ENCODE data around the gene ZNF473.

ZNF473 gene

DNA sequence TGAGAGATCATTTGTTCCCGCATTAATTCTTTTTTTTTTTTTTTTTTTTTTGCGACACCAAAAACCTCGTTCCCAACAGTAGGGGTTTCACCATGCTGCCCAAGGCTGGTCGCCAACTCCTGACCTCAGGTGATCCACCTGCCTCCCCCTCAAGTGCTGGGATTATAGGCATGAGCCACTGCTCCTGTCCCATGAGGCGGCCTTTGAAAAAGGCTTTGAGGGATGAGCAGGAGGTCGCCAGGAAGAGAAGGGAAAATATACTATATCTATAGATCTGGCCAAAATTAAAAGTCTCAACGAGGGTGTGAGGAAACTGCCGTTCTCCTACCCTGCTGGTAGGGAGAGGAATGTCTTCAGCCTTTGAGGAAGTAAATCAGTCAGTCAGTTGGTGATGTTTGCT, 26.2 kb downstream of the ZNF473 start:
- no peak for DNase-seq (ENCODE audit: extremely low spot score)
- POLR2A ChIA-PET: no interaction called here
- CTCF ChIA-PET: no interaction called here
- TF ChIP-seq, protein P1, sequence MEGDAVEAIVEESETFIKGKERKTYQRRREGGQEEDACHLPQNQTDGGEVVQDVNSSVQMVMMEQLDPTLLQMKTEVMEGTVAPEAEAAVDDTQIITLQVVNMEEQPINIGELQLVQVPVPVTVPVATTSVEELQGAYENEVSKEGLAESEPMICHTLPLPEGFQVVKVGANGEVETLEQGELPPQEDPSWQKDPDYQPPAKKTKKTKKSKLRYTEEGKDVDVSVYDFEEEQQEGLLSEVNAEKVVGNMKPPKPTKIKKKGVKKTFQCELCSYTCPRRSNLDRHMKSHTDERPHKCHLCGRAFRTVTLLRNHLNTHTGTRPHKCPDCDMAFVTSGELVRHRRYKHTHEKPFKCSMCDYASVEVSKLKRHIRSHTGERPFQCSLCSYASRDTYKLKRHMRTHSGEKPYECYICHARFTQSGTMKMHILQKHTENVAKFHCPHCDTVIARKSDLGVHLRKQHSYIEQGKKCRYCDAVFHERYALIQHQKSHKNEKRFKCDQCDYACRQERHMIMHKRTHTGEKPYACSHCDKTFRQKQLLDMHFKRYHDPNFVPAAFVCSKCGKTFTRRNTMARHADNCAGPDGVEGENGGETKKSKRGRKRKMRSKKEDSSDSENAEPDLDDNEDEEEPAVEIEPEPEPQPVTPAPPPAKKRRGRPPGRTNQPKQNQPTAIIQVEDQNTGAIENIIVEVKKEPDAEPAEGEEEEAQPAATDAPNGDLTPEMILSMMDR (IDR thresholded peaks at IDR 0.05; ENCODE audit: control extremely low read depth, extremely low read depth, low read depth, missing control alignments): no peak

DNA sequence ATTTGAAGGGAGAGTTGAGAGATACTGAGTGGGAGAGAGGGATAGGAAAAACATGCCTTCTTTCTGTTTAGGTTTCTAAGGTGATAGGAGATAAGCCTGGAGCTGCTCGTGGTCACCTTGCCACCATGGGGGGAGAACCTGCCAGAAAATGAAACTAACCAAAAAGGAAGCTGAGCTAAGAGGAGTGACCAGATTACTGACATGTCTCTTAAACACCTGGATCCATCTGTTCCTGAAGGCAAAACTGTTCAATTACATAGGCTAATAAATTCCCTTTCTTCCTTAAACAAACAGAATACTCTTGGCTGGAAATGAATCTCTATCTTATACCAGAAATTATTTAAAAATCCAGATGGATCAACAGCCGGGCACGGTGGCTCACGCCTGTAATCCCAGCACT, 27.3 kb downstream of the ZNF473 start:
- DNase-seq (ENCODE audit: extremely low spot score): no peak
- ChIA-PET POLR2A (no interaction called here), CTCF (no interaction called here)
- TF ChIP-seq, protein P1 (IDR thresholded peaks at IDR 0.05; ENCODE audit: control extremely low read depth, extremely low read depth, low read depth, missing control alignments): no peak

DNA sequence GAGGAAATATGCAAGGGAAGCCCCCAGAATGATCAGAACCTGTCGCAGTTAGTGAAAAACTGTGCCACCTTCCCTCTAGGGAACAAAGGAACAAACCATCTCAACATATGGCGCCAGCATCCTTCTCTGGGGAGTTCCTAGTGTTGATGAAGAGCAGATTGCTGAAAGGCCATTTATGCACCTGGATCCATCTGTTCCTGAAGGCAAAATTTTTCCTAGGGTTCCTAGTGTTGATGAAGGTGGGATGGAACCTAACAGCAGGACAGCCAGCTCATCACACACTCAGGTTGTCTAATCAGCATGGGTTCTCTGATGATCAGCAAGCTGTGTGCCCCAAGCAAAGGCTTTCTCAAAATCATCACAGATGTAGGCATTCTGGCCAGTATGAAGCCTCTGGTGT, 32.6 kb downstream of the ZNF473 start:
- POLR2A ChIA-PET: no interaction called here
- DNase-seq (ENCODE audit: extremely low spot score): no peak
- TF ChIP-seq, protein P1 (IDR thresholded peaks at IDR 0.05; ENCODE audit: control extremely low read depth, extremely low read depth, low read depth, missing control alignments): no peak
- CTCF ChIA-PET: no interaction called here

DNA sequence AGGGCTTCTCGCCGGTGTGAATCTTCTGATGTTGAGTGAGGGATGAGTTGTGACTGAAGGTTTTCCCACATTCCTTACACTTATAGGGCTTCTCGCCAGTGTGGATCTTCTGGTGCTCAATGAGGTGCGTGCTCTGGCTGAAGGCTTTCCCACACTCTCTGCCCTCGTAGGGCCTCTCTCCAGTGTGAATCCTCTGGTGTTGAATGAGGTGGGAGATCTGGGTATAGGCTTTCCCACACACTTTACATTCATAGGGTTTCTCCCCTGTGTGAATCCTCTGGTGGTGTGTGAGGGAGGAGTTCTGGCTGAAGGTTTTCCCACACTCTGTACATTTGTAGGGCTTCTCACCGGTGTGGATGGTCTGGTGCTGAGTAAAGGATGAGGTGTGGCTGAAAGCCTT, 33.2 kb downstream of the ZNF473 start:
- TF ChIP-seq, protein P1 (IDR thresholded peaks at IDR 0.05; ENCODE audit: control extremely low read depth, extremely low read depth, low read depth, missing control alignments): no peak
- ChIA-PET POLR2A (no interaction called here), CTCF (no interaction called here)
- DNase-seq (ENCODE audit: extremely low spot score): no peak

DNA sequence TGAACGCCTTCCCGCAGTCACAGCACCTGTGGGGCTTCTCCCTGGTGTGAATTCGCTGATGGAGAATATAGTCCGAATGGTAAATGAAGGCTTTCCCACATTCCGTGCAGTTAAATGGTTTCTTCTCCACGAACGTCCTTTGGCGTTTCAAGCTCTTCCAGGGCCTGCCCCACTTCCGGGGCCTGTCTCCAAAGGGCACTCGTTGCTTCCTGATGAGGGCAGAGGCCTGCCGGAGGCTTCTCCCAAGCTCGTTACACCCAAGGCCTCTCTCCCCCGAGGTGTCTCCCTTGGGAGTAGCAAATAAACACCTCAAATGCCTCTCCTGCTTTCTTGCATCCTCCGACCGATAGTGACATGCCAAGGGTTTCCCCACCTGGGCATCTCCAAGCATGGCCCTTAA, 34.3 kb downstream of the ZNF473 start:
- CTCF ChIA-PET: interaction anchor here (1.0 to 1.5 kb wide), 2 partner anchors 10 to 13 kb away, joined by 3 to 5 read pairs; no protein-coding TSS in a partner anchor
- POLR2A ChIA-PET: interaction anchor here (0.7 kb wide), 1 partner anchor 905 kb away, joined by 3 read pairs; no protein-coding TSS in a partner anchor
- DNase-seq (ENCODE audit: extremely low spot score): no peak
- TF ChIP-seq, protein P1 (IDR thresholded peaks at IDR 0.05; ENCODE audit: control extremely low read depth, extremely low read depth, low read depth, missing control alignments): no peak

DNA sequence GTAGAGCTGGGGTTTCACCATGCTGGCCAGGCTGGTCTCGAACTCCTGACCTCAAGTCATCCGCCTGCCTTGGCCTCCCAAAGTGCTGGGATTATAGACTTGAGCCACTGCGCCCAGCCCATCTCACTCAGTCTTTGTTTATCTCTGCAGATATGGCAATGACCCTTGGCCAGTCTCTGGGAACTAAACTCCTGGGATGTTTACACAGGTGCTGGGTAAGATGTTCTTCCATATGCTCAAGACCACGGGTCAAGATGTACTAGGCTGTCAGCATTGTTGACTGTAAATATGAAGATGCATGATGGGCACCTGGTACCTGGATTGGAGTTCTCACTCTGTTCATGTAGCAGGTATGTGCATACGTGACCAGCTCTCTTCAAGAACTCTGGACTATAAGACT, 35.8 kb downstream of the ZNF473 start:
- no peak for DNase-seq (ENCODE audit: extremely low spot score)
- ChIA-PET CTCF (no interaction called here), POLR2A (no interaction called here)
- TF ChIP-seq, protein P1 (IDR thresholded peaks at IDR 0.05; ENCODE audit: control extremely low read depth, extremely low read depth, low read depth, missing control alignments): no peak

DNA sequence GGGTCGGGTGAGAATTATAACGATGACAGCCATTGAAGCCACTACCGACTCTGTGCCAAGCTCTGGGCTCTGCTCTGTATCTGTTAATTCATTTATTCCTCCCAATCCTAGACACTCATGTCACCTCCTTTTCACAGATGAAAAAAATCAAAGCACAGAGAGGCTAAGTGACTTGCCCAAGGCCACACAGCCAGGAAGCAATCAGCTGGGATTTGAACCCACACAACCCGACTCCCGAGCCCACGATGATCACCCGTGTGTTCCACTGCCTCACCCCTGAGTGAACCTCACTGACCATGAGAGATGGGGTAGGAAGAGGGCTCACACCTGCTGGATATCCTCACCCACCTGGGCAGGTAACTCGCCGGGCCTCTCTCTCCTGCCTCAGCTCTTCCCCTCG, 40.1 kb downstream of the ZNF473 start:
- ChIA-PET CTCF (no interaction called here), POLR2A (no interaction called here)
- no peak for DNase-seq (ENCODE audit: extremely low spot score)
- TF ChIP-seq, protein P1 (IDR thresholded peaks at IDR 0.05; ENCODE audit: control extremely low read depth, extremely low read depth, low read depth, missing control alignments): no peak

Data from GM10248 (cell line).